ENCODE measurements around the gene LRIG1.

Gene LRIG1

GRCh38 chr3:66432767-66433521 lies 67.9 kb downstream of the LRIG1 start:
- ChIA-PET CTCF (interaction anchor here (1.4 kb wide), 1 partner anchor 25 kb away, joined by 4 read pairs; no protein-coding TSS in a partner anchor), POLR2A (no interaction called here)
- Histone ChIP-seq H3K27ac (ENCODE audit: insufficient read depth in 1 of 2, low read depth in 1 of 2, low read length in 2 of 2, poor library complexity in 1 of 2, severe bottlenecking in 2 of 2) (no peak overlapping the region), H3K27me3 (replicated peaks in 2 of 5; ENCODE audit: control insufficient read depth in 4 of 5, insufficient read depth in 5 of 5, low read length in 4 of 5) (no peaks in the 10 kb centered on the region), H3K9me3 (ENCODE audit: control extremely low read depth in 1 of 5, control insufficient read depth in 4 of 5, insufficient read depth in 2 of 5, low read depth in 1 of 5, low read length in 4 of 5) (no peaks in the 10 kb centered on the region), H3K36me3 (ENCODE audit: control insufficient read depth in 4 of 4, insufficient read depth in 4 of 4, low read length in 3 of 4) (no peaks in the 10 kb centered on the region), H3K4me3 (ENCODE audit: control insufficient read depth in 1 of 7, extremely low read depth in 1 of 7, insufficient read depth in 4 of 7, low read depth in 2 of 7, low read length in 6 of 7) (no peak overlapping the region), H3K4me1 (ENCODE audit: control extremely low read depth in 1 of 4, control insufficient read depth in 4 of 4, insufficient read depth in 4 of 4, low read length in 3 of 4) (peaks cover 0 to 11% (median 7%) of the 10 kb centered on the region in 4 experiments)
- no peak for DNase-seq
- 98% methylated on average over 8 of the region's 9 CpGs for WGBS (ENCODE audit: insufficient coverage)

- H3K27me3 ChIP-seq (replicated peaks in 2 of 5; ENCODE audit: control insufficient read depth in 4 of 5, insufficient read depth in 5 of 5, low read length in 4 of 5) = no peaks in the 10 kb centered on the region
- ChIA-PET POLR2A (no interaction called here), CTCF (interaction anchor here (1.4 kb wide), 1 partner anchor 24 kb away, joined by 4 read pairs; no protein-coding TSS in a partner anchor)
- no peaks in the 10 kb centered on the region for H3K36me3 ChIP-seq (ENCODE audit: control insufficient read depth in 4 of 4, insufficient read depth in 4 of 4, low read length in 3 of 4)
- no peak overlapping the region for H3K4me3 ChIP-seq (ENCODE audit: control insufficient read depth in 1 of 7, extremely low read depth in 1 of 7, insufficient read depth in 4 of 7, low read depth in 2 of 7, low read length in 6 of 7)
- 95% methylated on average over 7 of the region's 11 CpGs for WGBS (ENCODE audit: insufficient coverage)
- H3K27ac ChIP-seq (ENCODE audit: insufficient read depth in 1 of 2, low read depth in 1 of 2, low read length in 2 of 2, poor library complexity in 1 of 2, severe bottlenecking in 2 of 2) = no peak overlapping the region
- no peaks in the 10 kb centered on the region for H3K9me3 ChIP-seq (ENCODE audit: control extremely low read depth in 1 of 5, control insufficient read depth in 4 of 5, insufficient read depth in 2 of 5, low read depth in 1 of 5, low read length in 4 of 5)
- peaks cover 0 to 11% (median 7%) of the 10 kb centered on the region in 4 experiments for H3K4me1 ChIP-seq (ENCODE audit: control extremely low read depth in 1 of 4, control insufficient read depth in 4 of 4, insufficient read depth in 4 of 4, low read length in 3 of 4)
- no peak for DNase-seq
Measured at GRCh38 chr3:66432041-66432766, 68.6 kb downstream of the LRIG1 start.

- no peaks in the 10 kb centered on the region for H3K36me3 ChIP-seq (ENCODE audit: control insufficient read depth in 4 of 4, insufficient read depth in 4 of 4, low read length in 3 of 4)
- H3K4me3 ChIP-seq (ENCODE audit: control insufficient read depth in 1 of 7, extremely low read depth in 1 of 7, insufficient read depth in 4 of 7, low read depth in 2 of 7, low read length in 6 of 7) = no peak overlapping the region
- H3K27me3 ChIP-seq (replicated peaks in 2 of 5; ENCODE audit: control insufficient read depth in 4 of 5, insufficient read depth in 5 of 5, low read length in 4 of 5) = no peaks in the 10 kb centered on the region
- ChIA-PET CTCF (interaction anchor here (1.4 kb wide), 1 partner anchor 23 kb away, joined by 4 read pairs; no protein-coding TSS in a partner anchor), POLR2A (no interaction called here)
- H3K4me1 ChIP-seq (ENCODE audit: control extremely low read depth in 1 of 4, control insufficient read depth in 4 of 4, insufficient read depth in 4 of 4, low read length in 3 of 4) = peaks cover 0 to 11% (median 7%) of the 10 kb centered on the region in 4 experiments
- no peaks in the 10 kb centered on the region for H3K9me3 ChIP-seq (ENCODE audit: control extremely low read depth in 1 of 5, control insufficient read depth in 4 of 5, insufficient read depth in 2 of 5, low read depth in 1 of 5, low read length in 4 of 5)
- no peak for DNase-seq
- H3K27ac ChIP-seq (ENCODE audit: insufficient read depth in 1 of 2, low read depth in 1 of 2, low read length in 2 of 2, poor library complexity in 1 of 2, severe bottlenecking in 2 of 2) = no peak overlapping the region
- 87% methylated on average over 3 of the region's 3 CpGs for WGBS (ENCODE audit: insufficient coverage)
Measured at GRCh38 chr3:66431494-66431893, 69.3 kb downstream of the LRIG1 start.

GRCh38 chr3:66430876-66431275 lies 69.9 kb downstream of the LRIG1 start:
- Histone ChIP-seq H3K27me3 (replicated peaks in 2 of 5; ENCODE audit: control insufficient read depth in 4 of 5, insufficient read depth in 5 of 5, low read length in 4 of 5) (no peaks in the 10 kb centered on the region), H3K4me1 (ENCODE audit: control extremely low read depth in 1 of 4, control insufficient read depth in 4 of 4, insufficient read depth in 4 of 4, low read length in 3 of 4) (peaks cover 0 to 11% (median 7%) of the 10 kb centered on the region in 4 experiments), H3K4me3 (ENCODE audit: control insufficient read depth in 1 of 7, extremely low read depth in 1 of 7, insufficient read depth in 4 of 7, low read depth in 2 of 7, low read length in 6 of 7) (no peak overlapping the region), H3K36me3 (ENCODE audit: control insufficient read depth in 4 of 4, insufficient read depth in 4 of 4, low read length in 3 of 4) (no peaks in the 10 kb centered on the region), H3K27ac (ENCODE audit: insufficient read depth in 1 of 2, low read depth in 1 of 2, low read length in 2 of 2, poor library complexity in 1 of 2, severe bottlenecking in 2 of 2) (no peak overlapping the region), H3K9me3 (ENCODE audit: control extremely low read depth in 1 of 5, control insufficient read depth in 4 of 5, insufficient read depth in 2 of 5, low read depth in 1 of 5, low read length in 4 of 5) (no peaks in the 10 kb centered on the region)
- ChIA-PET POLR2A (no interaction called here), CTCF (no interaction called here)
- no peak for DNase-seq
- 95% methylated on average over 8 of the region's 8 CpGs for WGBS (ENCODE audit: insufficient coverage)

DNA sequence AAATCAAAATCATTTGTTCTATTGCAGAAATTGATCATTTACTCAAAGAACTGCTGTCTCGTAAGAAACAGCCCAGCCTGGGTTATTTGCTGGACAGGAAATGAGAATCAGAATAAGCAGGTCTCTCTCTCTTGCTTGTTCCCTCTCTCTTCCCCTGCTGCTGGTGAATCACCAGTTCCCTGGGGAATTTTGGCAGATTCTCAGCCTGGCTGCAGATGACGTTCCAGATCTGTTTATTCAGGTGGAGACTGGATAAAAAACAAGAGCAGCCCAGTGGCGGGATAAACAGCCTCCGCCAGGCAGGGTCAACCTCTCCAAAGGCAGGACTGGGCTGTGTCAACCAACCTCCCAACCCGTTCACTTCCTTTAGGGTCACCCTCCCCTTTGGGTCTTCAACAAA lies 72.1 kb downstream of the LRIG1 start:
- Histone ChIP-seq H3K36me3 (ENCODE audit: control insufficient read depth in 4 of 4, insufficient read depth in 4 of 4, low read length in 3 of 4) (no peaks in the 10 kb centered on the region), H3K9me3 (ENCODE audit: control extremely low read depth in 1 of 5, control insufficient read depth in 4 of 5, insufficient read depth in 2 of 5, low read depth in 1 of 5, low read length in 4 of 5) (no peaks in the 10 kb centered on the region), H3K4me3 (ENCODE audit: control insufficient read depth in 1 of 7, extremely low read depth in 1 of 7, insufficient read depth in 4 of 7, low read depth in 2 of 7, low read length in 6 of 7) (no peak overlapping the region), H3K27me3 (replicated peaks in 2 of 5; ENCODE audit: control insufficient read depth in 4 of 5, insufficient read depth in 5 of 5, low read length in 4 of 5) (no peaks in the 10 kb centered on the region), H3K4me1 (ENCODE audit: control extremely low read depth in 1 of 4, control insufficient read depth in 4 of 4, insufficient read depth in 4 of 4, low read length in 3 of 4) (peaks cover 0 to 11% (median 6%) of the 10 kb centered on the region in 4 experiments), H3K27ac (ENCODE audit: insufficient read depth in 1 of 2, low read depth in 1 of 2, low read length in 2 of 2, poor library complexity in 1 of 2, severe bottlenecking in 2 of 2) (no peak overlapping the region)
- CTCF ChIA-PET = interaction anchor here (0.8 kb wide), 1 partner anchor 17 kb away, joined by 3 read pairs; no protein-coding TSS in a partner anchor
- WGBS (ENCODE audit: insufficient coverage) = 90% methylated on average over 4 of the region's 5 CpGs
- no peak for DNase-seq
- POLR2A ChIA-PET = no interaction called here

GRCh38 chr3:66427951-66428474 lies 72.8 kb downstream of the LRIG1 start:
- ChIA-PET CTCF (interaction anchor here (0.8 kb wide), 1 partner anchor 16 kb away, joined by 3 read pairs; no protein-coding TSS in a partner anchor), POLR2A (no interaction called here)
- WGBS (ENCODE audit: insufficient coverage) = 100% methylated on average over 4 of the region's 5 CpGs
- Histone ChIP-seq H3K4me1 (ENCODE audit: control extremely low read depth in 1 of 4, control insufficient read depth in 4 of 4, insufficient read depth in 4 of 4, low read length in 3 of 4) (peaks cover 0 to 4% (median under 1%) of the 10 kb centered on the region in 4 experiments), H3K27me3 (replicated peaks in 2 of 5; ENCODE audit: control insufficient read depth in 4 of 5, insufficient read depth in 5 of 5, low read length in 4 of 5) (no peaks in the 10 kb centered on the region), H3K9me3 (ENCODE audit: control extremely low read depth in 1 of 5, control insufficient read depth in 4 of 5, insufficient read depth in 2 of 5, low read depth in 1 of 5, low read length in 4 of 5) (no peaks in the 10 kb centered on the region), H3K27ac (ENCODE audit: insufficient read depth in 1 of 2, low read depth in 1 of 2, low read length in 2 of 2, poor library complexity in 1 of 2, severe bottlenecking in 2 of 2) (no peak overlapping the region), H3K36me3 (ENCODE audit: control insufficient read depth in 4 of 4, insufficient read depth in 4 of 4, low read length in 3 of 4) (no peaks in the 10 kb centered on the region), H3K4me3 (ENCODE audit: control insufficient read depth in 1 of 7, extremely low read depth in 1 of 7, insufficient read depth in 4 of 7, low read depth in 2 of 7, low read length in 6 of 7) (no peak overlapping the region)
- no peak for DNase-seq

GRCh38 chr3:66427352-66427751 lies 73.5 kb downstream of the LRIG1 start:
- Histone ChIP-seq H3K4me1 (ENCODE audit: control extremely low read depth in 1 of 4, control insufficient read depth in 4 of 4, insufficient read depth in 4 of 4, low read length in 3 of 4) (no peaks in the 10 kb centered on the region), H3K9me3 (ENCODE audit: control extremely low read depth in 1 of 5, control insufficient read depth in 4 of 5, insufficient read depth in 2 of 5, low read depth in 1 of 5, low read length in 4 of 5) (peaks cover 0 to 2% (median 0%) of the 10 kb centered on the region in 5 experiments), H3K4me3 (ENCODE audit: control insufficient read depth in 1 of 7, extremely low read depth in 1 of 7, insufficient read depth in 4 of 7, low read depth in 2 of 7, low read length in 6 of 7) (no peak overlapping the region), H3K27ac (ENCODE audit: insufficient read depth in 1 of 2, low read depth in 1 of 2, low read length in 2 of 2, poor library complexity in 1 of 2, severe bottlenecking in 2 of 2) (no peak overlapping the region), H3K36me3 (ENCODE audit: control insufficient read depth in 4 of 4, insufficient read depth in 4 of 4, low read length in 3 of 4) (no peaks in the 10 kb centered on the region), H3K27me3 (replicated peaks in 2 of 5; ENCODE audit: control insufficient read depth in 4 of 5, insufficient read depth in 5 of 5, low read length in 4 of 5) (no peaks in the 10 kb centered on the region)
- no peak for DNase-seq
- ChIA-PET CTCF (interaction anchor here (1.0 kb wide), 1 partner anchor 33 kb away, joined by 3 read pairs; no protein-coding TSS in a partner anchor), POLR2A (no interaction called here)
- 100% methylated on average over 1 of the region's 3 CpGs for WGBS (ENCODE audit: insufficient coverage)
